ENCODE measurements around the gene SH2D2A.

DNA sequence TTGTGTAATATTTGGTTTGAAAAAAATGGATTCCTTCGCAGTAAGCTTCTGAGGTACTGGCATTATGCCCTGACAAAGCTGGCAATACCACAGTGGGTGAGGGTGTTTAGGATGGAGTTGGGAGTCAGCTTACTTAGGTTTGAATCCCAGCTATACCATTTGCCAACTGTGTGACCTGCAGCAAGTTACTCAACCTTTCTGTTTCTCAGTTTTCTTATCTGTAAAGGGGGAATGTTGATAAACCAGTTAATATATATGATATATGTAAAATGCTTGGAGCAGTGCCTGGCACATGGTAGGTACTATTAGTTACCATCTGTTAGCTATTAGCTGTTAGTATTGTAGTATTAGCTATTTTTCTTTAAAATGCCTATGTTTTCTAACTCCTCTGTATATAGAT lies 60.3 kb downstream of the SH2D2A start:
- TF ChIP-seq CTCF (IDR thresholded peaks at IDR 0.05; ENCODE audit: poor library complexity, severe bottlenecking) (no peak), RAD21 (conservative IDR thresholded peaks at IDR 0.05) (no peak), MXI1 (conservative IDR thresholded peaks at IDR 0.05; ENCODE audit: poor library complexity, severe bottlenecking) (no peak), SMC3 (conservative IDR thresholded peaks at IDR 0.05; ENCODE audit: poor library complexity) (no peak), EZH2 (IDR thresholded peaks at IDR 0.05; ENCODE audit: borderline replicate concordance, insufficient read depth, low read length, poor library complexity, severe bottlenecking) (no peak), EP300 (conservative IDR thresholded peaks at IDR 0.05; ENCODE audit: poor library complexity, severe bottlenecking) (no peak)
- TF ChIP-seq, protein P1, sequence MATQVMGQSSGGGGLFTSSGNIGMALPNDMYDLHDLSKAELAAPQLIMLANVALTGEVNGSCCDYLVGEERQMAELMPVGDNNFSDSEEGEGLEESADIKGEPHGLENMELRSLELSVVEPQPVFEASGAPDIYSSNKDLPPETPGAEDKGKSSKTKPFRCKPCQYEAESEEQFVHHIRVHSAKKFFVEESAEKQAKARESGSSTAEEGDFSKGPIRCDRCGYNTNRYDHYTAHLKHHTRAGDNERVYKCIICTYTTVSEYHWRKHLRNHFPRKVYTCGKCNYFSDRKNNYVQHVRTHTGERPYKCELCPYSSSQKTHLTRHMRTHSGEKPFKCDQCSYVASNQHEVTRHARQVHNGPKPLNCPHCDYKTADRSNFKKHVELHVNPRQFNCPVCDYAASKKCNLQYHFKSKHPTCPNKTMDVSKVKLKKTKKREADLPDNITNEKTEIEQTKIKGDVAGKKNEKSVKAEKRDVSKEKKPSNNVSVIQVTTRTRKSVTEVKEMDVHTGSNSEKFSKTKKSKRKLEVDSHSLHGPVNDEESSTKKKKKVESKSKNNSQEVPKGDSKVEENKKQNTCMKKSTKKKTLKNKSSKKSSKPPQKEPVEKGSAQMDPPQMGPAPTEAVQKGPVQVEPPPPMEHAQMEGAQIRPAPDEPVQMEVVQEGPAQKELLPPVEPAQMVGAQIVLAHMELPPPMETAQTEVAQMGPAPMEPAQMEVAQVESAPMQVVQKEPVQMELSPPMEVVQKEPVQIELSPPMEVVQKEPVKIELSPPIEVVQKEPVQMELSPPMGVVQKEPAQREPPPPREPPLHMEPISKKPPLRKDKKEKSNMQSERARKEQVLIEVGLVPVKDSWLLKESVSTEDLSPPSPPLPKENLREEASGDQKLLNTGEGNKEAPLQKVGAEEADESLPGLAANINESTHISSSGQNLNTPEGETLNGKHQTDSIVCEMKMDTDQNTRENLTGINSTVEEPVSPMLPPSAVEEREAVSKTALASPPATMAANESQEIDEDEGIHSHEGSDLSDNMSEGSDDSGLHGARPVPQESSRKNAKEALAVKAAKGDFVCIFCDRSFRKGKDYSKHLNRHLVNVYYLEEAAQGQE (IDR thresholded peaks at IDR 0.05; ENCODE audit: borderline replicate concordance): no peak
